ENCODE results near the gene IFNA6.
A peak's percentile ranks its signal among the peaks of the same experiment; 100 is the strongest.
"Not testable (repeated sequence)": the region's sequence is repeated elsewhere in the genome, so short reads cannot be mapped to it uniquely, and the experiment has no call there.

IFNA6 gene

DNA sequence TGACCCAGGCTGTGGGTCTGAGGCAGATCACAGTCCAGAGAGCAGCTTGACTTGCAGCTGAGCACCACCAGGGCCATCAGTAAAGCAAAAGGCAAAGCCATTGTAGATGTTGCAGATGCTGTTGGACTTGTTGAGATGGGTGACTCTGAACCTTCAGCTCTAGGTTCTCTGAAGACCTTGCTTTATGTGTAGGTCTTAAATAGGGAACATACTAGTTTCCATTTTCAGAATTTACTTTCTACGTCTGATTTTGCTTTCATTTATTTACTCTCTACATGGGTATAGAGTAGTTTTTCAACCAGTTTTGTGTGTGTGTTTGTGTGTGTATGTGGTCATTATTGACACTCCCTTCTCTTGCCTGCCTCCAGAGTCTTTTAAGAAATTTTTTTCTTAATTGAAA is at the start of gene IFNA6:
Gene IFNA6, minus strand, starts transcription at position 101 of the 400 bp plus-strand sequence. Its CDS starts 0 bp downstream, at position 101.
- DNase-seq (ENCODE audit: low read depth in 1 of 2, low spot score in 1 of 2): no peak

GRCh38 chr9:21399956-21400355 is 49.3 kb upstream of the IFNA6 start:
- no peak for DNase-seq (ENCODE audit: low read depth in 1 of 2, low spot score in 1 of 2)

DNA sequence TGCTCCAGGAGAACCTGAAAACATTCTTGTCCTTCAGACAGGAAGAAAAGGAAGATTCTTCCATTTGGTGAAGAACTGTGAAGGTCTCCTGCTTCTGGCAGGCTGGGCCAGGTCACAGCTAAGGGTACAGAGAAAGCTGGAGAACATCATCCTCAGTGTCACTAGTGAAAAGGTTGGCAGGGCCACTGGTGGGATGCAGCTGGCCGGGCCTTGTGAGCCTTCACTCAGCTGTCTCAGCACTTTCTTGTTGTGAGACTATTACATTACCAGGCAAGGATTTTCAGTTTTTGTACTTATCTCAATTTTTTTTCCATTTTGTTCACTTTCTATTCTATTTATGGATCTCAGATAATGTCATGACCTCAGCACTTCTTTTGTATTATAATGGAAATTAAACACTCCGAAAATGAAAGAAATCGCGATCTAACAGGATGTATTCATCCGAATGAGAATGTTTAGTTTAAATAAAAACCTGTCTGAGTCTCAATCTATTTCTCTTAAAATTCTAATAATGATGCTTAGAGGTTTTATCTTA is 48.3 kb upstream of the IFNA6 start:
- no peak for DNase-seq (ENCODE audit: low read depth in 1 of 2, low spot score in 1 of 2)

DNA sequence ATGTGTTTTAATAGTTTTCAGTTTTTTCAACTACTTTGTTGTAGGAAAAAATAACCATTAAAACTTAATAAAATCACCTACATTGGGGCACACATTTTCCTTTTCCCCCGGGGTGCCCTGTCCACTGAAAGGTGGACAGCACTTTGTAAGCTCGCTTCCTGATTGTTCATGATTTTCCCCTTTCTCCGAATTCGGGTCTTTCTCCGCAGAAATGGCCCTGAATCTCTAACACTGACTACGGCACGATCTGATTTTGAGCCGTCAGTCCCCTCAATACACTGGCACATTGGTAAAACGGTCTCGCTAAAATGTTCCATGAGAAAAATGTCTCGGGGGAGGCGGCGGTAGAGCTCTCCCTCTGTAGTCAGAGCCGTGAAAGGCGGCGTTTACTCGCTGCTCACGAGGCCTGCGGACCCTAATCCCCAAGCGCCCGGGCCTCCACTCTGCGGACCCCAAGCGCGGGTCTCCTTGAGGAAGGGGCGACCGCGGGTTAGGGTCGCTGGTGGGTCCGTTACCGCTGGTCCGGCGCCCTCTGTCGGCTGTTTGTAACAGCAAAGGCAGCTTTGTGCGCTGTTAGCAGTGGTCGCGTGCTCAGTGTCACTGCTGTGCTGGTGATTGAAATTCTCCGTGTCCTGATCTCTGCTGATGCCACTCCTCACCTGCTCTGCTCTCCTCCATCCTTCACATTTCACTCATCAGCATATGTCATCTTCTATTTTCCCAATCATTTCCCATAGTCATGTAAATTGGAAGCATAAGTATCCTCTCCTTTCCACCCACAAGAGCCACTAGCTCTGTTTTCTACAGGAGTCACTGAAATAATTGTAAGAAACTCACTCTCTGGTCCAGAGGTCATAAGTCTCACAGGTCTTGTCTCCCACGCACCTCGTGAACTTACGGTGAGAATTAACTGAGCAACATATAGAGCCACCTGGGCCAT is 45.4 kb upstream of the IFNA6 start:
- peak; percentile 25 to 40 for DNase-seq (ENCODE audit: low read depth in 1 of 2, low spot score in 1 of 2)

- DNase-seq (ENCODE audit: low read depth in 1 of 2, low spot score in 1 of 2): no peak
Measured at GRCh38 chr9:21392270-21392669, 41.6 kb upstream of the IFNA6 start.

DNA sequence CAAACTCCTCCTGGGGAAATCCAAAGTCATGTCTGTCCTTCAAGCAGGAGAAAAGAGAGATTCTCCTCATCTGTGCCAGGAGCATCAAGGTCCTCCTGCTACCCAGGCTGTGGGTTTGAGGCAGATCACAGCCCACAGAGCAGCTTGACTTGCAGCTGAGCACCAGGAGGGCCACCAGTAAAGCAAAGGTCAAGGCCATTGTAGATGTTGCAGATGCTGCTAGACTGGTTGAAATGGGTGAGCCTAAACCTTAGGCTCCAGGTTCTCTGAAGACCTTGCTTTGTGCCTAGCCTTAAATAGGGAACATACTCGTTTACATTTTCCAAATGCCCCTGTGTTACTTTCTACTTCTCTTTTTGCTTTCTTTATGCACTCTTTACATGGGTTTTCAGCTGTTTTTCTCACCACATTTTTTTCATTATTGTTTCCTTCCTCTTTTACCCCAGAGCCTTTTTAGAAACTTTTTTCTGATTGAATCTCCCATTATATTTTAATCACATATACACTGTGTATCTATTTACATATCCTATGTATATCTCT is 34.5 kb upstream of the IFNA6 start, which contains the start of gene IFNA2:
Gene IFNA2, minus strand, starts transcription at position 268 of the 540 bp plus-strand sequence. Its CDS starts 69 bp downstream, at position 199.
- no peak for DNase-seq (ENCODE audit: low read depth in 1 of 2, low spot score in 1 of 2)

- no peak for DNase-seq (ENCODE audit: low read depth in 1 of 2, low spot score in 1 of 2)
Measured at GRCh38 chr9:21383627-21384026, 32.9 kb upstream of the IFNA6 start.

DNA sequence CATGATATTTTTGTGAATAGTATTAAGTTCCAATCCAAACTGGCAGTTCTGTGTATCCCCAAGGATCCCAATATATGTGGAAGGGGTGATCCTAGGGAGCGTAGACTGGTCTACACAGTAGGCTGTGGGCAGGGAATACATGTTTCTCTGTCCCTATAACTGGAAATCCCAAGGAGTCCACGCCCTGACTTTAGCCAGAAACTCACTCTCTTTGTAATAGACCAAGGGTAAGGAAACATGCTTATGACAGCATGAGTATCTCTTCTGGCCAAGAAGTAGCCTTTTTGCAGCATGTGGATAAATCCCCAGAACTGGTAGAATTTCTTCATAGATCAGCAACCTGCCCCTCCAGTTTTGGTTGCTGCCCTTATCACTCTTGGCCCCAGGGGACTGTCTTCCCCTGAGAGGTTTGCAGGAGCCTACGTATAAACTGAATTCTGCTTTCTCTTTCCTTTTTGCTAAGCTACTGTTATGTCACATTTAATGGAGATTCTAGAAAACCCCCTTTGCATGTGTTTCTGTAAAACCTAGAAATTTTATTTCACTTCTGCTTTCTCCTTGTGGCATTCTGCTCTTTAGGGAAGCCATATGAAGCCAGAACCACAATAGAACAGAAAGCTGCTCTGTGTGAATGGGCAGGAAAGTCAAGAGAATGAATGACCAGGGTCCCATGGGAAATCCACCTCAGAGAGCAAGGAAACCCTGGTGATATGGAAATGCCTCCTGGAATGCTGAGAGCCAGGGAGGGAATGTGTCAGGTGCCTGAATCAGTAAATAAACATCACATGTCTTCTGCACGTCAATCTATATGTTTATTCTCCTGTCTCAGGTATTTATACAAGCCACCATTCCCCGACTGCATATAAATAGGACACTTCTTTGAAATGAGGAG is 31.0 kb upstream of the IFNA6 start:
- no peak for DNase-seq (ENCODE audit: low read depth in 1 of 2, low spot score in 1 of 2)

GRCh38 chr9:21371467-21371866 is 20.8 kb upstream of the IFNA6 start:
- DNase-seq (ENCODE audit: low read depth in 1 of 2, low spot score in 1 of 2): not testable (repeated sequence)

- DNase-seq (ENCODE audit: low read depth in 1 of 2, low spot score in 1 of 2): no peak
Measured at GRCh38 chr9:21367957-21368356, 17.3 kb upstream of the IFNA6 start, which contains the start of gene IFNA13. Gene IFNA13, minus strand, starts transcription at chr9:21368057. Its CDS starts 47 bp downstream, at chr9:21368010.

DNA sequence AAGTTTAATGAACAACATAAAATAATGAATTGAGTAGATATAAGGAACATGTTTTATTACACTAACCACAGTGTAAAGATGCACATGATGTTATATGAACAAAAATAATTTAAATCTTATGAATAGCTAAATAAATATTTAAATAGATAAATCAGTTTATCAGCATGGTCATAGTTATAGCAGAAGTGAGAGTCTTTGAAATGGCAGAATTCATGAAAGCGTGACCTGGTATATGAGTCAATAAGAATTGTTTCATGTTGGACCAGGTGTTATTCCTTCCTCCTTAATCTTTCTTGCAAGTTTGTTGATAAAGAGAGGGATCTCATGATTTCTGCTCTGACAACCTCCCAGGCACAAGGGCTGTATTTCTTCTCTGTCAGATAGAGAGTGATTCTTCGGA is 16.5 kb upstream of the IFNA6 start:
- not testable (repeated sequence) for DNase-seq (ENCODE audit: low read depth in 1 of 2, low spot score in 1 of 2)

GRCh38 chr9:21362287-21362686 is 11.6 kb upstream of the IFNA6 start:
- DNase-seq (ENCODE audit: low read depth in 1 of 2, low spot score in 1 of 2): no peak

DNA sequence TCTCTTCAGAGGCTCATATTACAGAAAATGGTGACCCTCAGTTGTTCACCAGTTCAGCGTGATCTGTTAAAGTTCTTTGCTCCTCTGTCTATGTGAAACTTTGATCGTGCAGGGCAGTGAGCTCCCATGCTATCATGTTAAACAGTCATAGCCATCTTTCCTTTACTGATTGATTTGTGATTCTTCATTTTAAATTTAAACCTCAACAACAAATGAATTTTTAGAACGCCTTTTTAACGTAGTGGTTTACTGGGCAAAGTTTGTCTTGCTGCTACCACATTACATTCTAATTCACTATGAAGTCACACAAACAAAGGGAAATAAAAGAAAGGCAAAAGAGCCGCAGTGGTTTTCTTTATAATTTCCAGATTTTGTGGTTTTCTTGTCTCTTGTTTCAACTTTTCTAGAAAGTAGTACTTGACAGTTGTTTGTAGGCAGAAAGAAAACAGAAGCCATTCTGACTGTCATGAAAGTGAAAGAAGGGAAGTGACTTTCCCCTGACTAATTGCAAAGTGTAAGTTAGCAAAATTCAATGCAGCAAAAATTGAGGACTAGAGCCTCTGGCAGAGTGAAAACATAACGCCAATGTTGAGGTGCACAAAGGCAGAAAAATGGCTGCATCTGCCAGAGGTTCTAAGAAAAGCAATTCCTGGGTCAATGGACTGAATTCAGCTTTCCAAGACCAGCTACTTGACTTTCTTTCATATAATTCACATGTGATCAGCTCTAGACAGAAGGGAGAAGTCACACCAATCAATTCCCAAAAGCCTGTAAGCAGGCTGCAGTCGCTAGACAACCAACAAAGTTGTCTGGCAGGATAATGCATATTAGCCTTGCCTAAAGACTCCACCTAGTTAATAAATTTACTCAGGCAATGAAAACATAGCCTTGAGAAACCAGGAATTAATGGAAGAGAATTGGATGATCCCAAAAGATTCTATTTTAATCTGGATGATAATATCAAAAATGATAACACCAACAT is 7.1 kb upstream of the IFNA6 start:
- peak in 1 of 2 donors; percentile 21 for DNase-seq (ENCODE audit: low read depth in 1 of 2, low spot score in 1 of 2)

DNA sequence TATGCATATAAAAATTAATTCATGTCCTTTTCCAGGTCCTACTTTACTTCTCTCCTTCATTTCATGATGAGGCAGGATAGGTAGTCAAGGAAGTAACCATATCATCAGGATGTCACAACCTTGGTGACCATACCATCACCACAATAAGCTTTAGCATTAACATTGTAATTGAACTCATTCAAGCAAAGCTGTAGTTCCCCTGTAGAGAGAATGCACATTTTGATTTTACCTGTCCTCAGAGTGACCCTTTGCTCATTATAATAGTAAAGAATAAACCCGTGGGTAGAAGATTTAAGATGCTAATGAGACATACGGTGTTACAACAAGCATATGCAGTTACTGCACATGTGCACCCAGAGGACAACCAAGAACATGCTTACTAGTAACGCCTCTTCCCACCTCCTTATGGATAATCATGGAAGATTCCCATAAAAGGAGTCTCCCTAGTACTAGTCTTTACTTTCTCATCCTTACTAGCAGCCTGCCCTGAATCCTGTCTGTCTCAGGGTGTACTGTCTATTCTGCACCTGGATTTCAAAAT is 2.2 kb downstream of the IFNA6 start:
- DNase-seq (ENCODE audit: low read depth in 1 of 2, low spot score in 1 of 2): no peak

DNA sequence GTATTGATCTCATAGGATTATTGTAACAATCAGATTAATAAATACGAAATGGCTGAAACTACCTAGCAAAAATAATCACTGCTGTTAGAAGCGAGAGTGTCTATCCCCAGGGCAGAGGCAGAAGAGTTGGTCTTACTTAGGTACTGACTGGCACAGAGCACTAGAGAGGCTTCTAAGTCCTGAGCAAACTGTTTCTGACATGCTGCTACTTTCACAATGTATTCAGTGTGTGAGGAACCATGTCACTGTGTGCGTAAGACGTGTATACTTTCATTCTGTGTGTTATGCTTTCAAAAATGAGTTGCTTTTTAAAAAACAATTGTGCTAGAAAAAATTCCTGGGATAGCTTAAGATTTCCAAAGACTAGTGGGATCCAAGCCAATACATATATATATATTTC is 10.0 kb downstream of the IFNA6 start:
- no peak for DNase-seq (ENCODE audit: low read depth in 1 of 2, low spot score in 1 of 2)

GRCh38 chr9:21336457-21336856 is 14.2 kb downstream of the IFNA6 start:
- DNase-seq (ENCODE audit: low read depth in 1 of 2, low spot score in 1 of 2): no peak

DNA sequence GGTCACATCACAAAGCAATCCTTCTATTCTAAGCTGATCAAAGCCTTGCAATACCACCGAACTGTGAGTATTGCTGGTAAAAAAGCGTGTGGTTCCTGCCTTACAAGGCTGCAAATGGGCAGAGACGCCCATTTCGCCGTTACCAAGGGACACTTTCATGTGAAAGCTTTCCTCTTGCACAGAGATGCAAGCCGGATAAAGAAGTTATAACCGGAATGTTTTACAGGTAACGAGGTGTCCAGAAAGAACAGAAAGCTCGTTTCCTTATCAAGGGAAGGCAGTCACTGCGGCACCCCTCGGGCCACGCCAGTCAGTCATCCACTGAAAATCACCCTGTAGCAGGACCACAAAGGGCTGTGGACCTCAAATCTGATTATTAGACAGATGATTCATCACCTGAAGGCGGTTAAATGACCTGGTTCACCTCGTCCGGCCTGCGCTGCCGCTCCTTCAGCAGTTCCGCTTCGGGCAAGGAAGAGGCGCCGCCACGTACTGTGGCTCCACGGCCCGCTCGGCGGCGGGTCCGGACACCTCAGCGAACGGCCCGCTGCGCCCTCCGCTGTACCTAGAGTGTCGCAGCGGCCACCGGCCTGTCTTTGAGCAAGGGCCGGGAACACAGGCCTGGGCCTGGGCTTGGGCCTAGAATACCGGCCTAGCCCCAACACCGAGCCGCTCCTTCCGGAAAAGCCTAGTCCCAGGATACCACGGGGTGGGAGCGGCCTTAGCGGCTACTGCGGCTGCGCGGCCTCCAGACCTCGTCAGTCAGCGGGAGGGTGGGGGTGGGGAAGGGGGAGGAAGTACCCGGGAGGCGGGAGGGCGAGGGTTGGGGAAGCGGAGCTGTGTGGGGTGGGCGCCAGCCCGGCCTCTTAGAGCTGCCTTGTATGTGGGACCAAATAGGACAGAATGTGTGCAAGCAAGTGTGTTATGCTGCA is 15.7 kb downstream of the IFNA6 start, which contains the start of gene KLHL9:
Gene KLHL9, minus strand, starts transcription at position 704 of the 932 bp plus-strand sequence. Its CDS starts 545 bp downstream, at position 159.
- peak; percentile 72 to 85 for DNase-seq (ENCODE audit: low read depth in 1 of 2, low spot score in 1 of 2)

GRCh38 chr9:21333226-21333625 is 17.5 kb downstream of the IFNA6 start:
- DNase-seq (ENCODE audit: low read depth in 1 of 2, low spot score in 1 of 2): no peak

Data from activated CD4-positive, alpha-beta T cell treated with anti-CD3 and anti-CD28 coated beads, Interleukin-2, amount 50 U/mL, for 24 hours (primary cell).